Astrocyte (in vitro differentiated cells and primary cell): ENCODE measurements around the gene EBF4. TPM values are rescaled to one million over a fixed set of nuclear protein-coding genes. Genes with fewer than 3 reads are reported as not detected.

ENCODE experiments used
- DNase-seq: peaks from one replicate; pipeline ENCODE4 v3.0.0-alpha.2; 2010; ENCODE audit warnings: low read depth
- FAIRE-seq: peaks from 2 replicates; lab custom pipeline; 2011; peaks lifted over from hg19 to GRCh38; lab: Jason Lieb, UNC
- H2AFZ ChIP-seq: 2 replicates; pipeline ENCODE4 v1.6.0; 2012; ENCODE audit warnings: low read depth, low read length, inconsistent platforms
- H3K27ac ChIP-seq: 2 replicates; pipeline ENCODE4 v1.5.1; 2011; ENCODE audit warnings: low read depth, low read length, inconsistent platforms
- H3K27me3 ChIP-seq: 2 replicates; pipeline ENCODE4 v1.6.0; 2011; ENCODE audit warnings: low read length, inconsistent platforms; ENCODE audit not compliant: insufficient read depth
- H3K36me3 ChIP-seq: 2 replicates; pipeline ENCODE4 v1.5.1; 2011; ENCODE audit warnings: low read length, inconsistent platforms; ENCODE audit not compliant: insufficient read depth
- H3K4me1 ChIP-seq: 2 replicates; pipeline ENCODE4 v1.5.1; 2011; ENCODE audit warnings: low read length, inconsistent platforms; ENCODE audit not compliant: insufficient read depth
- H3K4me2 ChIP-seq: 2 replicates; pipeline ENCODE4 v1.6.0; 2012; ENCODE audit warnings: low read length, inconsistent platforms
- H3K4me3 ChIP-seq: 2 replicates; pipeline ENCODE4 v1.5.1; 2011; ENCODE audit warnings: low read depth, mild to moderate bottlenecking, low read length, inconsistent platforms; ENCODE audit not compliant: insufficient read depth
- H3K79me2 ChIP-seq: 2 replicates; pipeline ENCODE4 v1.6.0; 2012; ENCODE audit warnings: mild to moderate bottlenecking, low read length, inconsistent platforms; ENCODE audit not compliant: insufficient read depth
- H3K9ac ChIP-seq: 2 replicates; pipeline ENCODE4 v1.6.0; 2012; ENCODE audit warnings: mild to moderate bottlenecking, low read length, inconsistent platforms
- H3K9me3 ChIP-seq: 2 replicates; pipeline ENCODE4 v1.5.1; 2012; ENCODE audit warnings: low read depth, mild to moderate bottlenecking, low read length, inconsistent platforms; ENCODE audit not compliant: insufficient read depth
- H4K20me1 ChIP-seq: 2 replicates; pipeline ENCODE4 v1.6.0; 2012; ENCODE audit warnings: low read length, inconsistent platforms; ENCODE audit not compliant: insufficient read depth
- H3K27ac Mint-ChIP-seq: one replicate; pipeline ENCODE4 v1.8.0; 2021; ENCODE audit warnings: mild to moderate bottlenecking, mixed read lengths; ENCODE audit not compliant: unreplicated experiment
- H3K27me3 Mint-ChIP-seq: one replicate; pipeline ENCODE4 v1.8.0; 2021; ENCODE audit warnings: low read depth, mixed read lengths; ENCODE audit not compliant: unreplicated experiment
- H3K36me3 Mint-ChIP-seq: one replicate; pipeline ENCODE4 v1.8.0; 2021; ENCODE audit warnings: low read depth, mixed read lengths; ENCODE audit not compliant: unreplicated experiment
- H3K4me1 Mint-ChIP-seq: one replicate; pipeline ENCODE4 v1.8.0; 2021; ENCODE audit warnings: low read depth, mixed read lengths; ENCODE audit not compliant: unreplicated experiment
- H3K4me3 Mint-ChIP-seq: one replicate; pipeline ENCODE4 v1.8.0; 2021; ENCODE audit warnings: mild to moderate bottlenecking, moderate library complexity, mixed read lengths; ENCODE audit not compliant: unreplicated experiment
- H3K9me3 Mint-ChIP-seq: one replicate; pipeline ENCODE4 v1.8.0; 2021; ENCODE audit warnings: mild to moderate bottlenecking, mixed read lengths; ENCODE audit not compliant: unreplicated experiment
- CTCF ChIP-seq: IDR thresholded peaks from 2 replicates; pipeline ENCODE4 v1.5.1; 2011; ENCODE audit warnings: low read depth, mild to moderate bottlenecking, inconsistent platforms, low read length, moderate library complexity; ENCODE audit not compliant: insufficient read depth
- EZH2 ChIP-seq: IDR thresholded peaks from 2 replicates; pipeline ENCODE4 v1.6.1; 2012; ENCODE audit warnings: mild to moderate bottlenecking, low read length, inconsistent platforms; ENCODE audit not compliant: insufficient read depth
- total RNA-seq: library from RNA; stranded (reverse); gene quantifications from 2 replicates; pipeline ENCODE4 v1.2.1, GENCODE V29; 2021

Gene EBF4
- total RNA-seq, 1 donor from 2014 or later = 2.3 TPM

GRCh38 chr20:2749951-2750490 is 57.4 kb downstream of the EBF4 start:
- Mint-ChIP-seq H3K4me1 (peaks cover 4% of the 10 kb centered on the region), H3K36me3 (no peaks in the 10 kb centered on the region), H3K27ac (no peak overlapping the region), H3K27me3 (peaks cover 82% of the 10 kb centered on the region), H3K4me3 (no peak overlapping the region), H3K9me3 (no peaks in the 10 kb centered on the region)
- H3K27me3 ChIP-seq = peaks cover 69% of the 10 kb centered on the region
- no peak overlapping the region for H2AFZ ChIP-seq
- no peak overlapping the region for H3K9ac ChIP-seq
- peaks cover 15% of the 10 kb centered on the region for H3K4me1 ChIP-seq
- TF ChIP-seq CTCF (no peak), EZH2 (peak; percentile 72)
- H3K9me3 ChIP-seq = no peaks in the 10 kb centered on the region
- no peak overlapping the region for H3K27ac ChIP-seq
- no peak overlapping the region for H3K4me3 ChIP-seq
- H3K4me2 ChIP-seq = no peak overlapping the region
- no peak for FAIRE-seq
- H3K36me3 ChIP-seq = no peaks in the 10 kb centered on the region
- peaks cover 3% of the 10 kb centered on the region for H4K20me1 ChIP-seq
- no peak for DNase-seq
- H3K79me2 ChIP-seq = no peaks in the 10 kb centered on the region

GRCh38 chr20:2750491-2751251 is 58.1 kb downstream of the EBF4 start:
- no peak for DNase-seq
- no peak overlapping the region for H2AFZ ChIP-seq
- no peak for FAIRE-seq

More at GRCh38 chr20:2750491-2751251, 58.1 kb downstream of the EBF4 start:
- Mint-ChIP-seq H3K27me3 (peaks cover 80% of the 10 kb centered on the region), H3K9me3 (no peaks in the 10 kb centered on the region), H3K27ac (no peak overlapping the region), H3K4me1 (peaks cover 4% of the 10 kb centered on the region), H3K36me3 (no peaks in the 10 kb centered on the region), H3K4me3 (peak overlapping the region; percentile 34)
- no peaks in the 10 kb centered on the region for H3K9me3 ChIP-seq
- H3K4me2 ChIP-seq = peak overlapping the region; percentile 73
- no peaks in the 10 kb centered on the region for H3K79me2 ChIP-seq
- H3K4me3 ChIP-seq = no peak overlapping the region
- H3K27ac ChIP-seq = no peak overlapping the region
- peaks cover 72% of the 10 kb centered on the region for H3K27me3 ChIP-seq
- peaks cover 3% of the 10 kb centered on the region for H4K20me1 ChIP-seq
- peaks cover 15% of the 10 kb centered on the region for H3K4me1 ChIP-seq
- TF ChIP-seq CTCF (no peak), EZH2 (peak; percentile 48)
- no peak overlapping the region for H3K9ac ChIP-seq
- H3K36me3 ChIP-seq = no peaks in the 10 kb centered on the region
